Measurements from ENCODE around the gene CEP89.

GRCh38 chr19:32862173-32862572, 109.6 kb downstream of the CEP89 start:
- TF ChIP-seq POLR2A (IDR thresholded peaks at IDR 0.05) (no peak), CTCF (IDR thresholded peaks at IDR 0.05) (no peak)
